Natural killer cell (primary cell): ENCODE data around the gene CYB5R3. TPM values are rescaled to one million over a fixed set of nuclear protein-coding genes. Genes with fewer than 3 reads are reported as not detected.
A peak's percentile ranks its signal among the peaks of the same experiment; 100 is the strongest.

Source experiments
- ATAC-seq, 3 donors: fragments of 150-1000 bp in 2 of 3; fragments of 200-7000 bp in 1 of 3; cut with Tn5 transposase; 1 replicate in 1 of 3; 2 replicates in 2 of 3; pipeline ENCODE4 v1.10.0; 2021; ENCODE audit warnings: mild to moderate bottlenecking in 2 of 3, moderate library complexity in 2 of 3
- DNase-seq, 2 donors: peaks; one replicate each; pipeline versions ENCODE4 v3.0.0 to v3.0.0-alpha.2; 2013 to 2021; ENCODE audit warnings: mixed read lengths in 1 of 2
- H3K27ac ChIP-seq: one replicate; pipeline ENCODE4 v1.5.1; 2013; ENCODE audit warnings: mild to moderate bottlenecking, low read length
- H3K27me3 ChIP-seq: one replicate; pipeline ENCODE4 v1.6.1; 2013; ENCODE audit warnings: low read length; ENCODE audit not compliant: control insufficient read depth, insufficient read depth
- H3K36me3 ChIP-seq: one replicate; pipeline ENCODE4 v1.6.1; 2013; ENCODE audit warnings: low read length; ENCODE audit not compliant: control insufficient read depth, insufficient read depth
- H3K4me1 ChIP-seq: one replicate; pipeline ENCODE4 v1.6.1; 2013; ENCODE audit warnings: low read length; ENCODE audit not compliant: control insufficient read depth, insufficient read depth
- H3K4me3 ChIP-seq: one replicate; pipeline ENCODE4 v1.5.1; 2013; ENCODE audit warnings: low read length
- H3K9me3 ChIP-seq: one replicate; pipeline ENCODE4 v1.6.1; 2013; ENCODE audit warnings: low read length; ENCODE audit not compliant: control insufficient read depth, insufficient read depth
- H3K27ac Mint-ChIP-seq, 2 donors: one replicate each; pipeline ENCODE4 v1.8.0; 2022; ENCODE audit warnings: mild to moderate bottlenecking in 2 of 2, mixed read lengths in 2 of 2, moderate library complexity in 1 of 2
- H3K27me3 Mint-ChIP-seq, 2 donors: one replicate each; pipeline ENCODE4 v1.8.0; 2022; ENCODE audit warnings: low read depth in 2 of 2, mixed read lengths in 2 of 2
- H3K36me3 Mint-ChIP-seq: one replicate; pipeline ENCODE4 v1.8.0; 2022; ENCODE audit warnings: mixed read lengths
- H3K4me1 Mint-ChIP-seq, 2 donors: one replicate each; pipeline ENCODE4 v1.8.0; 2022; ENCODE audit warnings: mixed read lengths in 2 of 2
- H3K4me3 Mint-ChIP-seq: one replicate; pipeline ENCODE4 v1.8.0; 2022; ENCODE audit warnings: mild to moderate bottlenecking, moderate library complexity, mixed read lengths
- H3K9me3 Mint-ChIP-seq, 2 donors: one replicate each; pipeline ENCODE4 v1.8.0; 2022; ENCODE audit warnings: mixed read lengths in 2 of 2
- WGBS: methylation state at CpG from one replicate; pipeline ENCODE4 v1.1.7; 2013; ENCODE audit warnings: missing lambda C conversion rate; ENCODE audit not compliant: insufficient coverage; 5-methylcytosine and 5-hydroxymethylcytosine counted together
- intact Hi-C: fragments of 100-400 bp; cut with micrococcal nuclease; formaldehyde crosslinking; loops from one replicate; pipeline ENCODE4 v1.14.2; 2022
- total RNA-seq, 4 donors: library from RNA; stranded (reverse); fragments of 120-200 nt in 1 of 4; gene quantifications; one replicate each; pipeline versions ENCODE4 v1.2.3 to v1.2.4, GENCODE V29; 2013 to 2022
- TF ChIP-seq, protein P1 (sequence below): fragments of 200-600 bp; IDR thresholded peaks from one replicate; pipeline ENCODE4 v1.8.0; 2022; ENCODE audit warnings: antibody characterized with exemption

CYB5R3 gene
- total RNA-seq, 3 donors from 2014 or later (not counting 1 experiment from before 2014, with no cell fraction given) = 55.7 to 72.6 (median 68.0) TPM

DNA sequence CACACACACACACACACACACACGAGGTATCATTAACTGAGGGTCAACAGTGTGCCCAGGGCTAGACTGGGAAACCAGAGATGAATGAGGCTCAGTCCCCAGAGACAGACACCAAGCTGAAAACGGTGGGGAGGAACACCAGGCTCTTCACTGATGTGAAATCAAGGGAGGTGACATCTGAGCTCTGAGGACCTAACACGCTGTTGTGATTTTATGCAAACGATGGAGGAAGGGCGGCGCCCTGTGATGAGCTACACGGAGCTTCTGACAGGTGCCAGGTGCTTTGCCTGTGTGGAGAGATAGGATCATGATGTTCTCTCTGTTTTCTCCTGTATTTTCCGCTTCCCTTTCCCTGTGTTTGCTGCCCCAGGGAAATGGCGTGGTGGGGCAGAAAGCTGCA, 6.5 kb upstream of the CYB5R3 start:
- DNase-seq (no peak), ATAC-seq (no peak)
- Histone ChIP-seq H3K4me1 (no peaks in the 10 kb centered on the region), H3K27ac (peak overlapping the region; percentile 52), H3K9me3 (no peaks in the 10 kb centered on the region), H3K36me3 (no peaks in the 10 kb centered on the region), H3K4me3 (no peak overlapping the region), H3K27me3 (no peaks in the 10 kb centered on the region)
- Mint-ChIP-seq H3K4me1 (no peaks in the 10 kb centered on the region), H3K36me3 (no peaks in the 10 kb centered on the region), H3K27me3 (no peaks in the 10 kb centered on the region), H3K9me3 (no peaks in the 10 kb centered on the region), H3K27ac (no peak overlapping the region), H3K4me3 (no peak overlapping the region)
- TF ChIP-seq, protein P1, sequence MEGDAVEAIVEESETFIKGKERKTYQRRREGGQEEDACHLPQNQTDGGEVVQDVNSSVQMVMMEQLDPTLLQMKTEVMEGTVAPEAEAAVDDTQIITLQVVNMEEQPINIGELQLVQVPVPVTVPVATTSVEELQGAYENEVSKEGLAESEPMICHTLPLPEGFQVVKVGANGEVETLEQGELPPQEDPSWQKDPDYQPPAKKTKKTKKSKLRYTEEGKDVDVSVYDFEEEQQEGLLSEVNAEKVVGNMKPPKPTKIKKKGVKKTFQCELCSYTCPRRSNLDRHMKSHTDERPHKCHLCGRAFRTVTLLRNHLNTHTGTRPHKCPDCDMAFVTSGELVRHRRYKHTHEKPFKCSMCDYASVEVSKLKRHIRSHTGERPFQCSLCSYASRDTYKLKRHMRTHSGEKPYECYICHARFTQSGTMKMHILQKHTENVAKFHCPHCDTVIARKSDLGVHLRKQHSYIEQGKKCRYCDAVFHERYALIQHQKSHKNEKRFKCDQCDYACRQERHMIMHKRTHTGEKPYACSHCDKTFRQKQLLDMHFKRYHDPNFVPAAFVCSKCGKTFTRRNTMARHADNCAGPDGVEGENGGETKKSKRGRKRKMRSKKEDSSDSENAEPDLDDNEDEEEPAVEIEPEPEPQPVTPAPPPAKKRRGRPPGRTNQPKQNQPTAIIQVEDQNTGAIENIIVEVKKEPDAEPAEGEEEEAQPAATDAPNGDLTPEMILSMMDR = no peak
- intact Hi-C loops = no loop called here
- 72% methylated on average over 8 of the region's 9 CpGs for WGBS

DNA sequence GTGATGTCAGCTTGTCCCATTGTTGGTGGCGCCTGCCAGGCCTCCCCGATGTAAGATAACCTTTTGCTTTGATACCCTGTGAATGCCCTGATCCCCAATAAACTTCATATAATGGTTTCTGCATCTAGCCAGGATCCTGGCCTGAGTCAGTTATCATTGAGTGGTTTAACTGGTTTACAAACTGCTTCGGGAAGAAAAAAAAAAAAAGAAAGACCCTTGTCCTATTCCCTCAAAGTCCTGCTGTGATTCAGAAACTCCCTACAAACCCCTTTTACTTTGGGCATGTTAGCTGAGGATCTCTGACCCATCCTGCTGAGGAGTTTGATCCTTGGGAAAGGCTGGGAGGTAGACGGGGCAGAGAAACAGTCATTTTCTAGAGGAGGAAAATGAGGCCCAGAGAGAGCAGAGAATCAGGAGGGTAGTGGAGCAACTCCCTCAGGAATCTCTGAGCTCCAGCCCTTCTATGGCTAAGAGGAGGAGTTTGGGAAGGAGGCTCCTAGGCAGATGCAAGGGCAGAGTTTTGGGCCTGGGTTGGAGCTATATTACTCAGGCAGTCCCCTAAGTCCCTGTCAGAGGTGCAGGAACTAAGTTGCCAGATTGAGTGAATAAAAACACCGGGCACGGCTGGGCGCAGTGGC, 5.4 kb upstream of the CYB5R3 start:
- Histone ChIP-seq H3K9me3 (no peaks in the 10 kb centered on the region), H3K36me3 (no peaks in the 10 kb centered on the region), H3K27me3 (no peaks in the 10 kb centered on the region), H3K27ac (no peak overlapping the region), H3K4me3 (no peak overlapping the region), H3K4me1 (peaks cover 6% of the 10 kb centered on the region)
- Mint-ChIP-seq H3K4me3 (no peak overlapping the region), H3K27ac (no peak overlapping the region), H3K4me1 (no peaks in the 10 kb centered on the region), H3K36me3 (no peaks in the 10 kb centered on the region), H3K27me3 (no peaks in the 10 kb centered on the region), H3K9me3 (no peaks in the 10 kb centered on the region)
- DNase-seq (no peak), ATAC-seq (no peak)
- intact Hi-C loops = no loop called here
- WGBS = 96% methylated on average over 7 of the region's 7 CpGs
- TF ChIP-seq, protein P1 = no peak

DNA sequence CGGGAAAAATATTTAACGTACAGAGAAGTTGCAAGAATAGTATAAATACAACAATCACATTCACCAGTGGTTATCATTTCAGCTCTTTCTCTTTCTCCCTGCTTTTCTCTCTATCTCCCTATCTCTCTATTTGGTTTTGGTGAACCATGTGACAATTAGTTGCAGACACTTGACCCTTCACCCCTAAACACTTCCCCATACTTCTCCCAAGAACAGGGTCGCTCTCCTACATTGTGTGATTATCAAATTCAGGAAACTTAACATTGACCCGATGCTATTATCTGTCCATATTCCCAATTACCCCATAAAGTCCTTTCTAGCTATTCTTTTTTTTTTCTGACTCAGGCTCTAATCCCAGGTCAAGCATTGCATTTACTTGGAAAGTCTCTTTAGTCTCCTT, 4.8 kb upstream of the CYB5R3 start:
- ATAC-seq (no peak), DNase-seq (no peak)
- peaks cover 8% of the 10 kb centered on the region for H3K4me1 ChIP-seq
- Mint-ChIP-seq H3K36me3 (no peaks in the 10 kb centered on the region), H3K4me3 (no peak overlapping the region), H3K27me3 (no peaks in the 10 kb centered on the region), H3K27ac (no peak overlapping the region), H3K4me1 (peaks cover 0 to under 1% of the 10 kb centered on the region in 2 donors), H3K9me3 (no peaks in the 10 kb centered on the region)
- 95% methylated on average over 4 of the region's 4 CpGs for WGBS
- no peaks in the 10 kb centered on the region for H3K9me3 ChIP-seq
- H3K4me3 ChIP-seq = no peak overlapping the region
- H3K27ac ChIP-seq = no peak overlapping the region
- no peaks in the 10 kb centered on the region for H3K36me3 ChIP-seq
- intact Hi-C loops = no loop called here
- TF ChIP-seq, protein P1 = no peak
- no peaks in the 10 kb centered on the region for H3K27me3 ChIP-seq

DNA sequence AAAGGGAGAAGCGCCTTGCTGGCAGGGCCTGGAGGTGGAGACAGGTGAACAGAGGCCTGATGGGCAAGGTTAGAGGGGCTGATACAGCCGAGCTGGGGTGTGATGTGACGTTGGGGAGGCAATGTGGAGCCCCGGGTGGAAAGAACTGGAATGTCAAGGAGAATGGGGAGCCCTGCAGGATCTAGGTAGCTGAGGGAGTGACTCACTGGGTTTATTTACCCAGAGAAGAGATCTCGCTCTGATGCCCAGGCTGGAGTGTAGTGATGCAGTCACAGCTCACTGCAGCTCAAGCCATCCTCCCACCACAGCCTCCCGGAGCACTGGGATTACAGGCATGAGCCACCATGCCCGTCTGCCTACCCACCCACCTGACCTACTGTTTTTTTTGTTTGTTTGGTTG, 1.9 kb upstream of the CYB5R3 start:
- intact Hi-C loops = no loop called here
- Mint-ChIP-seq H3K36me3 (no peaks in the 10 kb centered on the region), H3K4me3 (peak overlapping the region; percentile 42), H3K27me3 (no peaks in the 10 kb centered on the region), H3K27ac (peak overlapping the region in 1 of 2 donors; percentile 22), H3K9me3 (no peaks in the 10 kb centered on the region), H3K4me1 (peaks cover 0 to 27% of the 10 kb centered on the region in 2 donors)
- no peak for DNase-seq
- ATAC-seq = no peak
- TF ChIP-seq, protein P1 = no peak
- Histone ChIP-seq H3K27ac (no peak overlapping the region), H3K4me3 (no peak overlapping the region), H3K9me3 (no peaks in the 10 kb centered on the region), H3K27me3 (no peaks in the 10 kb centered on the region), H3K4me1 (peaks cover 33% of the 10 kb centered on the region), H3K36me3 (no peaks in the 10 kb centered on the region)
- WGBS = 85% methylated on average over 6 of the region's 7 CpGs
